ACC112 (cell line): ENCODE data around the gene DICER1.

Source experiments
- H2AFZ ChIP-seq: fragments of 200-600 bp; sonication (generic); one replicate; pipeline ENCODE4 v1.6.0; 2017; ENCODE audit warnings: antibody characterized with exemption, low read length; ENCODE audit not compliant: unreplicated experiment
- H3K27ac ChIP-seq: fragments of 200-600 bp; sonication (generic); 2 replicates; pipeline ENCODE4 v1.5.1; 2014; ENCODE audit warnings: low read depth, mild to moderate bottlenecking, antibody characterized with exemption, low read length, moderate library complexity
- H3K27me3 ChIP-seq: fragments of 200-600 bp; sonication (generic); 2 replicates; pipeline ENCODE4 v1.6.1; 2014; ENCODE audit warnings: mild to moderate bottlenecking, antibody characterized with exemption, low read length, moderate library complexity, mixed read lengths; ENCODE audit not compliant: insufficient read depth
- H3K36me3 ChIP-seq: fragments of 200-600 bp; sonication (generic); 2 replicates; pipeline ENCODE4 v1.6.1; 2016; ENCODE audit warnings: mild to moderate bottlenecking, antibody characterized with exemption, low read length, moderate library complexity, mixed read lengths; ENCODE audit not compliant: insufficient read depth
- H3K4me1 ChIP-seq: fragments of 200-600 bp; sonication (generic); one replicate; pipeline ENCODE4 v1.6.1; 2016; ENCODE audit warnings: low read length, mixed read lengths; ENCODE audit not compliant: insufficient read depth, unreplicated experiment, control insufficient read depth
- H3K4me3 ChIP-seq: fragments of 200-600 bp; sonication (generic); 2 replicates; pipeline ENCODE4 v1.5.1; 2014; ENCODE audit warnings: mild to moderate bottlenecking, low read depth, low read length
- H3K79me2 ChIP-seq: fragments of 200-600 bp; sonication (generic); one replicate; pipeline ENCODE4 v1.6.0; 2016; ENCODE audit warnings: low read length; ENCODE audit not compliant: control insufficient read depth, unreplicated experiment, insufficient read depth

Gene DICER1

DNA sequence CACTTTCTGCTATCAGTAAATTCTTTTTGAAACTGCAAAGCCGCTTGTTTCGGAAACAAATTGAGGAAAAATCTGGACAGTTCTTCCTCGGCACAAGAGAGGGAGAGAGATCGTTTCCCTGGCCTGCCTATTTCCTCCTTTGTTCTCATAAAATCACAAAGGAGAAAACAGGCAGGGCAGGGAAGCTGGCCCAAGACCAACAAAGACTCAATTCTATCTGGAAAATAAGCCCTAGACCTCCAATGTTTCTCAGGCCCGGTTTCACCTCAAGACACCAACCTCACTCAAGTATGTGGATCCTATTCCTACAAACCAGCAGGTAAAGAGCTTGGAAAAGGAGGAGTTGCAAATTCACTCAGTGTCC is 19.5 kb downstream of the DICER1 start:
- Histone ChIP-seq H3K27ac (no peak overlapping the region), H3K36me3 (no peaks in the 10 kb centered on the region; the same call in 1 of the 2 replicates), H2AFZ (no peak overlapping the region), H3K4me1 (peaks cover 38% of the 10 kb centered on the region), H3K27me3 (no peaks in the 10 kb centered on the region), H3K79me2 (peaks cover 73% of the 10 kb centered on the region), H3K4me3 (no peak overlapping the region)

DNA sequence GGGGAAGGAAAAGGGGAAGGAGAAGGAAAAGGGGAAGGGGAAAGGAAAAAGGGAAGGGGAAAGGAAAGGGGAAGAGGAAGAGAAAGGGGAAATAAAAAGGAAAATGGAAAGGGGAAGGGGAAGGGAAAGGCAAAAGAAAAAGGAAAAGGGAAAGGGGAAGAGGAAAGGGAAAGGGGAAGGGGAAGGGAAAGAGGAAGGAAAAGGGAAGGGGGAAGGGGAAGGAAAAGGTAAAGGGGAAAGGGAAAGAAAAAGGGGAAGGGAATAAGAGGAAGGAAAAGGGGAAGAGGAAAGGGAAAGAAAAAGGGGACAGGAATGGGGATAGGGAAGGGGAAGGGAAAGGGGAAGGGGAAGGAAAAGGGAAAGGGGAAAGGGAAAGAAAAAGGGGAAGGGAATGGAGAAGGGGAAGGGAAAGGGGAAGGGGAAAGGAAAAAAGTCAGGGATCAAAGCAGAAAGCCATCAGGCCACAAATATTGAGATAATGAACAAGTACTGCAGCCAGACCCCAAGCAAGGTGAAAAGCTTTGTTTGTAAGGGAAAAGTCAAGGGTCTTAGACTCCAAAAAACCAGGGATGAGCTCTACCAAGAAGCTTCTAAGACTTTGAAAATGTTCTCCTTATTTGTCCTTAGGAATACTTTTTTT is 20.0 kb downstream of the DICER1 start:
- Histone ChIP-seq H3K27me3 (no peaks in the 10 kb centered on the region), H3K27ac (no peak overlapping the region), H3K36me3 (no peaks in the 10 kb centered on the region; the same call in 1 of the 2 replicates), H2AFZ (no peak overlapping the region), H3K79me2 (peaks cover 68% of the 10 kb centered on the region), H3K4me3 (no peak overlapping the region), H3K4me1 (peaks cover 35% of the 10 kb centered on the region)

DNA sequence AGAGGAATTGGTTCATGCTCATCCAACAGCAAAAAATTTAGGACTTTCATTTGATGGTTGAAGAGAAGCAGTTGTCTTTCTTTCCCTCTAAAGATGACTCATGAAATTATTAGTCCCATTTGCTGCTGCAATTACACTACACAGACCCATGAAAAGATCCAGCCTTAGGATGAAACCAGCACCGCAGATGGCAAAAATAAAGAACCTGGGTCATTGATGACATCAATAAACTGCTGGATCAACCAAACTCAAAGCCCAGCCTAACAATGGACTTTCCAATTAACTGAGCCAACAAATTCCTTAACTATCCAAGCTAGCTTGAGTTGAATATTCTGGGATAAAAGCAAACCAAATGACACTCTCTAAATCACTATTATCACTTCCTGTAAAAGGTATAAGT is 20.7 kb downstream of the DICER1 start:
- H3K27ac ChIP-seq, result no peak overlapping the region
- no peak overlapping the region for H3K4me3 ChIP-seq
- no peaks in the 10 kb centered on the region for H3K27me3 ChIP-seq
- peaks cover 2% of the 10 kb centered on the region for H3K36me3 ChIP-seq
- peaks cover 32% of the 10 kb centered on the region for H3K4me1 ChIP-seq
- H3K79me2 ChIP-seq, result peaks cover 62% of the 10 kb centered on the region
- no peak overlapping the region for H2AFZ ChIP-seq

DNA sequence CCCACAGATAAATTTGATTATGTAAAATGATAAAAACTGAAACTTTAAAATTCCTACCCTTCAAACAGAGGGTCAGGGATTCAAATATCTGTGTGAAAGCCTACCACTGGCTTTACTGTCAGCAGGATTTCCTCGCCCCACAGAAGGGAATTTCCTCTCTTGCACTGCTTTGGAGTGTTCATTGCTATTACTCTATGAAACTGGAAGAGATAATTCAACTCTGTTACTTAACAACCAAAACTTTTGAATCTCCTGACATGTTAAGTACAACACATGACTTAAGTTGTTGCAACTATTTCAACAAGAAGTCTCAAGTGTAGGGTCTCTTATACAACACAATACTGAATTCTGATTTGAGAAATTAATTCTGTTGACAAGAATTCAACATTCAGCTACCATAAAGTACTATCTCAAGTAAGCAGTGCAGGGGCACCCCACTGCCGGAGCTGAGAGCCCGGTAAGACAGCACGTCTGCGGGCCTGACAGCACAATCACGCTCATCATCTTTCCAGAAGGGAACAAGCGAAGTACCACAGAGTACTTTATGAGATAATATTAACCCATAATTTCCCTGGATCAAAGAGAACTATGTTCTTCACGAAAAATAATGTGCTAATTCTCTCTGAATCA is 22.9 kb downstream of the DICER1 start:
- Histone ChIP-seq H3K27ac (no peak overlapping the region), H3K36me3 (peaks cover 17% of the 10 kb centered on the region), H2AFZ (no peak overlapping the region), H3K27me3 (no peaks in the 10 kb centered on the region), H3K4me1 (peaks cover 15% of the 10 kb centered on the region), H3K79me2 (peaks cover 48% of the 10 kb centered on the region), H3K4me3 (no peak overlapping the region)

DNA sequence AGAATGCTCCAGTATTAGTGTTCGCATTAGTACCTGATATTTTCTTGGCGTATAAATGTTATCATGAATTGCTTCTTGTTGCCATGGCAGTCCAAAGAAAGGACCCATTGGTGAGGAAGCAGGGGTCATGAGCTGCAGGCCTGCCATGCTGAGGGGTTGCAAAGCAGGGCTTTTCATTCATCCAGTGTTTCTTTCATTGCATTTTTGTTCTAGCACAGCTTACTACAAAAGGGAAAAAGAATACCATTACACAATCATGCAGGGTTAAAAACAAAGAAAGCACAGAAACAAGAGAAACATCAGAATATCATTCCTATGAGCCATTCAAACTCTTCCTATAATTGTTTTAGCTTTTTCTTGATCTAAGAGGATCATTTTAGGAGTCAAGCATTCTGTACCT is 24.0 kb downstream of the DICER1 start:
- no peaks in the 10 kb centered on the region for H3K27me3 ChIP-seq
- peaks cover 46% of the 10 kb centered on the region for H3K79me2 ChIP-seq
- H3K4me1 ChIP-seq, result peaks cover 10% of the 10 kb centered on the region
- no peak overlapping the region for H3K27ac ChIP-seq
- H2AFZ ChIP-seq, result no peak overlapping the region
- H3K36me3 ChIP-seq, result peaks cover 28% of the 10 kb centered on the region
- no peak overlapping the region for H3K4me3 ChIP-seq

DNA sequence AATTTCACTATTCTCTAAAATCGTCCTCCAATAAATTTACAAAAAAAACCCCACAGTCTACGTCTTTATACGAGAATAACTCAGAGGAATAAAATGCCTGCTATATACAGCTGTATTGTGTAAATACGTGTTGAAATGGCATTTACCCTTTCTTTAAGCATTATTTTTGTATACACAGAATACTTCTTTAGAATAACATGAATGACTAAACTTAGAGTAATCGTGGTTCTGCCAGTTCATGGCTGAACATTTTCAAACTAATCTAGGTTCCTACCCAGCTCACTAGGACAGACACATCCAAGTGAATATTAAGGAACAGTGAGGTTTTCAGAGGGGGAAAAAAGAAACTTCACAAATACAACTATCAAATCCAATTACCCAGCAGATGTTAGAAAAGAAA is 24.6 kb downstream of the DICER1 start:
- H2AFZ ChIP-seq, result no peak overlapping the region
- peaks cover 30% of the 10 kb centered on the region for H3K36me3 ChIP-seq
- H3K79me2 ChIP-seq, result peaks cover 44% of the 10 kb centered on the region
- H3K27me3 ChIP-seq, result no peaks in the 10 kb centered on the region
- no peak overlapping the region for H3K4me3 ChIP-seq
- peaks cover 10% of the 10 kb centered on the region for H3K4me1 ChIP-seq
- H3K27ac ChIP-seq, result no peak overlapping the region

DNA sequence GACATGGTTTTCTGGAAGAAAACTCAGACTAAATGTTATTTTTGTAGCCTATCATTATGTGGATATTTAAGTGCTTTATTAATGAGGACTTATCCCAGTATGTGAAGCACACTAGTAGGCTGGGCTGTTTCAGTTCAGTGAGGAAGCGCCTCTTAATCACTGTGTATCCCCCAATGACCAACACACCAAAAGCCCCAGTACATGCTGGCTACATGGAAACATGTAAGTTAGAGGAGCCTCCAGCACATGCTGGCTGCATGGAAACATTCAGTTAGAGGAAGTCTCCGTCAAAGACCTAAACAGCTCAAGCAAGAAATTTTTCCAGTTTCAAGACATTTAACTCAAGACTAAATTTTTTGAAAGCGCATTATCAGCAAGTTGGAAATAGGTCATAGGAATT is 26.8 kb downstream of the DICER1 start:
- no peak overlapping the region for H2AFZ ChIP-seq
- peaks cover 30% of the 10 kb centered on the region for H3K36me3 ChIP-seq
- peaks cover 10% of the 10 kb centered on the region for H3K4me1 ChIP-seq
- no peak overlapping the region for H3K27ac ChIP-seq
- H3K4me3 ChIP-seq, result no peak overlapping the region
- no peaks in the 10 kb centered on the region for H3K27me3 ChIP-seq
- H3K79me2 ChIP-seq, result peaks cover 23% of the 10 kb centered on the region

DNA sequence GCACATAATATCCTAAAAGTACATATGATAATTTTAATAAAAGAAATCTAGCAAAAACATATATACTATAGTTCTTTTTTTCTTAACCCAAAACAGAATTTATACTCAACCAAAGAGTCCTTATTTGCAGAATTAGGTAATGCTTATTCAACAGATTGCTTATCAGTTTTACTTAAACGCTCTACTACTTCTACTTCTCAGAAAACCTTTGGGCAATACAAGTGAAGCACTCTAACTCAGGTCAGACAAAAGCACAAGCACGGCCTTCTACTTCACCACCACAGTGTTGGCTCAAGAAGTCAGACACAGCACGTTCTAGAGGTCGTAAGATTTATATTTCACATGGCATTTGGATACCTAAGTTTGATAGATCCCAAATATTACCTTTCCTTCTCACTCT is 29.2 kb downstream of the DICER1 start:
- Histone ChIP-seq H3K4me1 (peaks cover 1% of the 10 kb centered on the region), H3K27ac (no peak overlapping the region), H3K4me3 (no peak overlapping the region), H3K36me3 (peaks cover 49% of the 10 kb centered on the region), H2AFZ (no peak overlapping the region), H3K27me3 (no peaks in the 10 kb centered on the region), H3K79me2 (peaks cover 14% of the 10 kb centered on the region)

DNA sequence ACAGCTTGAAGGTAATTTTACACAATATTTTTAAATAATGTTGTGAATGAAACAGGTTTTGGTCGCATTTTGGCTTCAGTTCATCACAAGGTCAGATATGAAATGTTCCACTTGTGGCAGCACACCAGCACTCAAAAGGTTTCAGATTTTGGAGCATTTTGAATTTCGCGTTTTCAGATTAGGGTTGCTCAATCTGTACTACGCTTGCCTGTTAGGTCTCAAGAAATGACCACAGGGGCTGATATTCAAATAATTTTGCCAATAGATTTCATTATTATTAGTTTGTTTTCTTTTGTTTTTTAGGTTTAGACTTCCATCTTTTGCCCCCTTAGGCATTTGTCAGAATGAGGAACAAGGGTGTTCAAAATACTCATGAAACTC is 29.8 kb downstream of the DICER1 start:
- Histone ChIP-seq H3K36me3 (peaks cover 49% of the 10 kb centered on the region), H3K79me2 (peaks cover 14% of the 10 kb centered on the region), H3K27ac (no peak overlapping the region), H2AFZ (no peak overlapping the region), H3K4me3 (no peak overlapping the region), H3K4me1 (no peaks in the 10 kb centered on the region), H3K27me3 (no peaks in the 10 kb centered on the region)

DNA sequence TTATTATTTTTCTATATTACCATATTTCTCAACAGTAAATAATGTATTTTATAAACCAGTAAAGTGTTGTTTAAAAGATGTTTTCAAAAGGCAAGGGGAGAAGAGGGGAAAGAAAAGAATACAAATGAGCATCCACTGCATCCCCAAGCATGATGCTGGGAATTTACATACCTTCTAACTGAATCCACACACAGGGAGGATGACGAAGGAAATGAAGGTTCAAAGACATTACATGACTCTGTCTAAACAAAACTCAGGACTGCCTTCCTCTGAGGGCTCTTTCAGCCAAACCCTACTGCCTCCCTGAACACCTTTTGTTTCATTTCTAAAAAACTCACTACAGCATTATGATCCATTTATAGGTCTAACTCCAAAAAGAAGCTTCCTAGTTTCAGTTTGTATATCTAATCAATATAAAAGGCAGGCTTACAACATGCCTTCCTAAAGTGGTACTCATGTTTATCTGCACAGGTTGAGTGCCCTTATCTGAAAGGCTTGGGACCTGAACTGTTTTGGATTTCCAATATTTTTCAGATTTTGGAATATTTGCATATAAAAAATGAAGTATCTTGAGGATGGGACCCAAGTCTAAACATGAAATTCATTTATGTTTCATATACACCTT is 30.3 kb downstream of the DICER1 start:
- H2AFZ ChIP-seq, result no peak overlapping the region
- H3K36me3 ChIP-seq, result peaks cover 49% of the 10 kb centered on the region
- H3K4me1 ChIP-seq, result no peaks in the 10 kb centered on the region
- no peak overlapping the region for H3K27ac ChIP-seq
- no peaks in the 10 kb centered on the region for H3K27me3 ChIP-seq
- H3K4me3 ChIP-seq, result no peak overlapping the region
- peaks cover 14% of the 10 kb centered on the region for H3K79me2 ChIP-seq

DNA sequence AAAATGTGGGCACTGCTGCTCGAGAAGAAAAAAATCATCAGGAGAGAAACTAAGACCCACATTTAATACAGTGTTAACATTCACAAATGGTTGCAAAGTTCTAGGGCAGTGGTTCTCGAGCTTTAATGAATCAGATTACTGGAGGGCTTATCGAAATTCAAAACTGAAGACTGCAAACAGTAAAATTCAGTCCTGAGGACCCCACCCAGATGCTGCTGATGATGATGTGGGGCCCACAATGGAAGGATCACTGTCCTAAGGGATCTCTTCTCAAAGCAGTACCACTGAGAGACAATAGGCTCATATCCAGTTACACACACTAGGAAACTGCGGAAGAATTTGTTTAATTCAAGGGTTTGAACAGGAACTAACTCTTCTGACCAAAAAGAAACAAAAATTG is 31.4 kb downstream of the DICER1 start:
- Histone ChIP-seq H3K27me3 (no peaks in the 10 kb centered on the region), H3K4me1 (no peaks in the 10 kb centered on the region), H2AFZ (no peak overlapping the region), H3K27ac (no peak overlapping the region), H3K4me3 (no peak overlapping the region), H3K36me3 (peaks cover 41% of the 10 kb centered on the region), H3K79me2 (peaks cover 11% of the 10 kb centered on the region)
